Endothelial cell of umbilical vein (primary cell): ENCODE data around the gene TPO. TPM values are rescaled to one million over a fixed set of nuclear protein-coding genes. Genes with fewer than 3 reads are reported as not detected.

Experiments
- BruUV-seq: library from RNA; stranded (reverse); fragments of 400-500 nt; replicated peaks from 2 replicates; lab custom pipeline; 2021; lab: Mats Ljungman, UMichigan
- CTCF ChIA-PET: fragments of 300-600, 350-600 bp; sonication (Branson Sonifier 250); formaldehyde crosslinking; loops from one replicate; lab custom pipeline; 2021; ENCODE audit warnings: antibody characterized with exemption, inconsistent platforms; lab: Charles Lee
- POLR2A ChIA-PET: fragments of 300-600, 350-600 bp; sonication (Branson Sonifier 250); formaldehyde crosslinking; loops from one replicate; lab custom pipeline; 2021; ENCODE audit warnings: antibody characterized with exemption, inconsistent platforms; lab: Charles Lee
- DNase-seq: peaks from one replicate; pipeline ENCODE4 v3.0.0-alpha.2; 2011; ENCODE audit warnings: low read depth, low spot score
- FAIRE-seq: peaks from 2 replicates; lab custom pipeline; 2011; peaks lifted over from hg19 to GRCh38; lab: Jason Lieb, UNC
- H2AFZ ChIP-seq: 2 replicates; pipeline ENCODE4 v1.6.0; 2012; ENCODE audit warnings: low read depth, low read length, control low read depth, inconsistent platforms
- H3K27ac ChIP-seq: 2 replicates; pipeline ENCODE4 v1.5.1; 2011; ENCODE audit warnings: low read depth, mild to moderate bottlenecking, control low read depth, low read length, moderate library complexity; ENCODE audit not compliant: insufficient read depth
- H3K27me3 ChIP-seq, 2 experiments: 2 replicates each; pipeline versions ENCODE4 v1.6.0 to v1.6.1; 2011; ENCODE audit warnings: low read length in 2 of 2, mixed read lengths in 1 of 2; ENCODE audit not compliant: control insufficient read depth in 2 of 2, insufficient read depth in 2 of 2
- H3K36me3 ChIP-seq, 2 experiments: 2 replicates in 1 of 2; 3 replicates in 1 of 2; pipeline ENCODE4 v1.5.1; 2011; ENCODE audit warnings: low read length in 2 of 2, mild to moderate bottlenecking in 1 of 2, moderate library complexity in 1 of 2; ENCODE audit not compliant: control insufficient read depth in 2 of 2, insufficient read depth in 2 of 2; ENCODE audit errors: extremely low read depth in 1 of 2
- H3K4me1 ChIP-seq: 3 replicates; pipeline ENCODE4 v1.5.1; 2011; ENCODE audit warnings: mild to moderate bottlenecking, low read length; ENCODE audit not compliant: control insufficient read depth, insufficient read depth; ENCODE audit errors: extremely low read depth
- H3K4me2 ChIP-seq: 2 replicates; pipeline ENCODE4 v1.6.1; 2011; ENCODE audit warnings: low read length, control low read depth, mixed read lengths; ENCODE audit not compliant: insufficient read depth
- H3K4me3 ChIP-seq, 3 experiments: fragments of 200-600 bp in 1 of 3; sonication (generic), shearing (Covaris generic) in 1 of 3; replicated peaks in 1 of 3; 2 replicates each; pipeline ENCODE4 v1.5.1; 2011 to 2016; ENCODE audit warnings: control low read depth in 3 of 3, low read length in 3 of 3, mild to moderate bottlenecking in 2 of 3, inconsistent platforms in 1 of 3, low read depth in 1 of 3, moderate library complexity in 1 of 3; ENCODE audit not compliant: insufficient read depth in 1 of 3
- H3K79me2 ChIP-seq: 2 replicates; pipeline ENCODE4 v1.6.0; 2012; ENCODE audit warnings: low read length, inconsistent platforms; ENCODE audit not compliant: control insufficient read depth, insufficient read depth
- H3K9ac ChIP-seq: replicated peaks from 2 replicates; pipeline ENCODE3; 2011; ENCODE audit warnings: low read length, control low read depth; ENCODE audit not compliant: insufficient read depth; ENCODE audit errors: extremely low read depth
- H3K9me1 ChIP-seq: replicated peaks from 3 replicates; pipeline ENCODE4 v1.6.0; 2011; ENCODE audit warnings: mild to moderate bottlenecking, low read length; ENCODE audit not compliant: control insufficient read depth, insufficient read depth; ENCODE audit errors: extremely low read depth
- H3K9me3 ChIP-seq: replicated peaks from 2 replicates; pipeline ENCODE4 v1.5.1; 2012; ENCODE audit warnings: low read length, inconsistent platforms; ENCODE audit not compliant: control insufficient read depth, insufficient read depth
- H4K20me1 ChIP-seq: replicated peaks from 2 replicates; pipeline ENCODE3; 2011; ENCODE audit warnings: mild to moderate bottlenecking, low read length; ENCODE audit not compliant: control insufficient read depth, insufficient read depth; ENCODE audit errors: extremely low read depth
- CTCF ChIP-seq, 2 donors: IDR thresholded peaks; 1 replicate in 1 of 2; 2 replicates in 1 of 2; pipeline ENCODE4 v1.5.1; 2011; ENCODE audit warnings: low read length in 2 of 2, mild to moderate bottlenecking in 2 of 2, moderate library complexity in 2 of 2, control low read depth in 1 of 2, inconsistent platforms in 1 of 2, low read depth in 1 of 2; ENCODE audit not compliant: insufficient read depth in 1 of 2; ENCODE audit errors: extremely low read depth in 1 of 2
- EZH2 ChIP-seq: IDR thresholded peaks from 2 replicates; pipeline ENCODE4 v1.6.1; 2012; ENCODE audit warnings: borderline replicate concordance, low read depth, mild to moderate bottlenecking, moderate library complexity, low read length, inconsistent platforms; ENCODE audit not compliant: severe bottlenecking
- FOS ChIP-seq: IDR thresholded peaks from 2 replicates; pipeline ENCODE4 v1.6.1; 2011; ENCODE audit warnings: mild to moderate bottlenecking, low read length, moderate library complexity, borderline replicate concordance; ENCODE audit not compliant: insufficient read depth
- GATA2 ChIP-seq: IDR thresholded peaks from 2 replicates; pipeline ENCODE4 v1.7.0; 2011; ENCODE audit warnings: low read depth, mild to moderate bottlenecking, moderate library complexity, mixed read lengths, low read length; ENCODE audit not compliant: insufficient read length, insufficient read depth
- JUN ChIP-seq: IDR thresholded peaks from 2 replicates; pipeline ENCODE4 v1.6.1; 2011; ENCODE audit warnings: borderline replicate concordance, low read depth; ENCODE audit not compliant: insufficient read length, insufficient read depth
- MAX ChIP-seq: IDR thresholded peaks from 2 replicates; pipeline ENCODE4 v1.6.1; 2011; ENCODE audit not compliant: insufficient read depth, insufficient read length
- MYC ChIP-seq: IDR thresholded peaks from one replicate; pipeline ENCODE4 v1.6.1; 2011; ENCODE audit warnings: mild to moderate bottlenecking, low read depth, low read length
- POLR2A ChIP-seq: IDR thresholded peaks from 2 replicates; pipeline ENCODE4 v1.6.1; 2012; ENCODE audit warnings: low read depth, mild to moderate bottlenecking, control low read depth, low read length
- POLR2AphosphoS5 ChIP-seq: IDR thresholded peaks from 2 replicates; pipeline ENCODE4 v1.6.1; 2012; ENCODE audit warnings: low read depth, mild to moderate bottlenecking, control low read depth, low read length, moderate library complexity; ENCODE audit not compliant: insufficient read depth
- dilution Hi-C: fragments of 300-500 bp; cut with MboI; formaldehyde crosslinking; loops from one replicate; pipeline ENCODE4 v1.15.0; 2019; ENCODE audit warnings: low sequenced_read_pairs; ENCODE audit not compliant: extremely low pct_ligation_motif_present
- intact Hi-C: fragments of 100-400 bp; cut with micrococcal nuclease; formaldehyde crosslinking; loops from one replicate; pipeline ENCODE4 v1.10.0; 2022
- polyA plus RNA-seq, 4 experiments: library from polyadenylated mRNA; depleted of rRNA in 3 of 4; stranded (reverse) in 3 of 4; unstranded in 1 of 4; fragments of >200 nt; gene quantifications; 2 replicates each; pipeline versions ENCODE4 v1.2.1 to v1.2.3, GENCODE V29; 2011 to 2012; ENCODE audit warnings: missing spikeins in 1 of 4
- total RNA-seq: library from RNA; stranded (reverse); gene quantifications from 2 replicates; pipeline ENCODE4 v1.2.3, GENCODE V29; 2021

Gene TPO
- total and polyA plus RNA-seq, 2 donors (not counting 3 experiments of a cell fraction or from before 2014, with no cell fraction given) = not detected

GRCh38 chr2:1429895-1430294 is 16.6 kb downstream of the TPO start:
- Histone ChIP-seq H4K20me1 (no peaks in the 10 kb centered on the region), H3K27ac (no peak overlapping the region), H3K4me2 (no peak overlapping the region), H3K9me3 (peaks cover 5% of the 10 kb centered on the region), H3K36me3 (no peaks in the 10 kb centered on the region), H2AFZ (no peak overlapping the region), H3K4me3 (no peak overlapping the region), H3K79me2 (no peaks in the 10 kb centered on the region), H3K9ac (no peak overlapping the region), H3K27me3 (no peaks in the 10 kb centered on the region), H3K4me1 (no peaks in the 10 kb centered on the region), H3K9me1 (no peaks in the 10 kb centered on the region)
- intact Hi-C loops = no loop called here
- BruUV-seq = no TSS peak
- FAIRE-seq = no peak
- TF ChIP-seq MAX = no peak
- no peak for TF ChIP-seq POLR2AphosphoS5
- TF ChIP-seq MYC = no peak
- TF ChIP-seq POLR2A = no peak
- no peak for TF ChIP-seq GATA2
- no peak for TF ChIP-seq JUN
- no peak for TF ChIP-seq FOS
- no peak for TF ChIP-seq EZH2
- no peak for TF ChIP-seq CTCF (IDR thresholded peaks at IDR 0.05; ENCODE audit: extremely low read depth in 1 of 2, insufficient read depth in 1 of 2, low read depth in 1 of 2, low read length in 2 of 2)
- no peak for DNase-seq
- CTCF ChIA-PET = no interaction called here
- dilution Hi-C loops = no loop called here
- POLR2A ChIA-PET = no interaction called here
